ENCODE measurements around the gene FOXR2. TPM values are rescaled to one million over a fixed set of nuclear protein-coding genes. Genes with fewer than 3 reads are reported as not detected.

FOXR2 gene
- total RNA-seq, 1 donor from 2014 or later, result not detected

- Mint-ChIP-seq H3K27me3 (ENCODE audit: low read depth) (no peaks in the 10 kb centered on the region), H3K27ac (ENCODE audit: unreplicated experiment) (no peak overlapping the region), H3K4me3 (ENCODE audit: unreplicated experiment) (no peak overlapping the region), H3K9me3 (ENCODE audit: low read depth) (peaks cover 22% of the 10 kb centered on the region), H3K4me1 (ENCODE audit: low read depth) (no peaks in the 10 kb centered on the region), H3K36me3 (ENCODE audit: low read depth) (no peaks in the 10 kb centered on the region)
- TF ChIP-seq, protein P1, sequence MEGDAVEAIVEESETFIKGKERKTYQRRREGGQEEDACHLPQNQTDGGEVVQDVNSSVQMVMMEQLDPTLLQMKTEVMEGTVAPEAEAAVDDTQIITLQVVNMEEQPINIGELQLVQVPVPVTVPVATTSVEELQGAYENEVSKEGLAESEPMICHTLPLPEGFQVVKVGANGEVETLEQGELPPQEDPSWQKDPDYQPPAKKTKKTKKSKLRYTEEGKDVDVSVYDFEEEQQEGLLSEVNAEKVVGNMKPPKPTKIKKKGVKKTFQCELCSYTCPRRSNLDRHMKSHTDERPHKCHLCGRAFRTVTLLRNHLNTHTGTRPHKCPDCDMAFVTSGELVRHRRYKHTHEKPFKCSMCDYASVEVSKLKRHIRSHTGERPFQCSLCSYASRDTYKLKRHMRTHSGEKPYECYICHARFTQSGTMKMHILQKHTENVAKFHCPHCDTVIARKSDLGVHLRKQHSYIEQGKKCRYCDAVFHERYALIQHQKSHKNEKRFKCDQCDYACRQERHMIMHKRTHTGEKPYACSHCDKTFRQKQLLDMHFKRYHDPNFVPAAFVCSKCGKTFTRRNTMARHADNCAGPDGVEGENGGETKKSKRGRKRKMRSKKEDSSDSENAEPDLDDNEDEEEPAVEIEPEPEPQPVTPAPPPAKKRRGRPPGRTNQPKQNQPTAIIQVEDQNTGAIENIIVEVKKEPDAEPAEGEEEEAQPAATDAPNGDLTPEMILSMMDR (IDR thresholded peaks at IDR 0.05), result no peak
- DNase-seq (ENCODE audit: low spot score), result no peak
These were observed 24.9 kb upstream of the FOXR2 start for GRCh38 chrX:55598333-55598732.

GRCh38 chrX:55619547-55619946 is 3.7 kb upstream of the FOXR2 start:
- TF ChIP-seq, protein P1 (IDR thresholded peaks at IDR 0.05), result no peak
- Mint-ChIP-seq H3K4me1 (ENCODE audit: low read depth) (no peaks in the 10 kb centered on the region), H3K27ac (ENCODE audit: unreplicated experiment) (no peak overlapping the region), H3K27me3 (ENCODE audit: low read depth) (no peaks in the 10 kb centered on the region), H3K36me3 (ENCODE audit: low read depth) (no peaks in the 10 kb centered on the region), H3K4me3 (ENCODE audit: unreplicated experiment) (no peak overlapping the region), H3K9me3 (ENCODE audit: low read depth) (peaks cover 23% of the 10 kb centered on the region)
- DNase-seq (ENCODE audit: low spot score), result no peak

DNA sequence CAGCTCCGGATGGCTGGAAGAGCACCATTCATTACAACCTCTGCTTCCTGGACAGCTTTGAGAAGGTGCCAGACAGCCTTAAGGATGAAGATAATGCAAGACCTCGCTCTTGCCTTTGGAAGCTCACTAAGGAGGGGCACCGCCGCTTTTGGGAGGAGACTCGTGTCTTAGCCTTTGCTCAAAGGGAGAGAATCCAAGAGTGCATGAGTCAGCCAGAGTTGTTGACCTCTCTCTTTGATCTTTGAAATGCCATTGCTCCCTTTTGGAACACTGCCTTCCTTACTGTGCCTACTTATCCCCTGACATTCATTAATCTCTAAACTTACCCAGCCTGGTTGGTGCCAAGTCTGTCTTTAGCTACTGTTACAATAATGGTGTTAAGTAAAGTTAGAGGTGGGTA is 1.2 kb downstream of the FOXR2 start:
- no peaks in the 10 kb centered on the region for H3K36me3 Mint-ChIP-seq (ENCODE audit: low read depth)
- no peak overlapping the region for H3K4me3 Mint-ChIP-seq (ENCODE audit: unreplicated experiment)
- no peak overlapping the region for H3K27ac Mint-ChIP-seq (ENCODE audit: unreplicated experiment)
- TF ChIP-seq, protein P1 (IDR thresholded peaks at IDR 0.05), result no peak
- no peaks in the 10 kb centered on the region for H3K27me3 Mint-ChIP-seq (ENCODE audit: low read depth)
- peaks cover 23% of the 10 kb centered on the region for H3K9me3 Mint-ChIP-seq (ENCODE audit: low read depth)
- no peak for DNase-seq (ENCODE audit: low spot score)
- H3K4me1 Mint-ChIP-seq (ENCODE audit: low read depth), result no peaks in the 10 kb centered on the region

DNA sequence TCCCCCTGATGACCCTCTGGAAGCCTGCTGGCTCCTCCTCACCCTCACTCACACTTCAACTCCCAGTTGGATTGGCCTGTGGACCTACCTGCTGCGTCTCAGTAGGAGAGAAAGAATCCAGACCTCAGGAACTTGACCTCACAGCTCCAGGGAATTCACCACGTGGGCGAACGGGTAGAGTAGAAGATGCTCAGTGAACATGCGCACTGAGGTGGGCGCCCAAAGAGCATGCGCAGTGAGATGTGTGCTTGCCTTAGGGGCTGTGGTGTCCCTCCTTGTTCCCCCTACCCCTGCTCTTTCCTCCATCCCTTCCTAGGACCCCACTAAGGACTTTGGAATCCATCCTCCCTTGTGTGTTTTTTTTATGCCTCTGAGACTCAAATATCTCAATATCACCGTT is 12.9 kb downstream of the FOXR2 start:
- Mint-ChIP-seq H3K27ac (ENCODE audit: unreplicated experiment) (no peak overlapping the region), H3K4me1 (ENCODE audit: low read depth) (no peaks in the 10 kb centered on the region), H3K9me3 (ENCODE audit: low read depth) (peaks cover 11% of the 10 kb centered on the region), H3K4me3 (ENCODE audit: unreplicated experiment) (no peak overlapping the region), H3K27me3 (ENCODE audit: low read depth) (no peaks in the 10 kb centered on the region), H3K36me3 (ENCODE audit: low read depth) (no peaks in the 10 kb centered on the region)
- TF ChIP-seq, protein P1 (IDR thresholded peaks at IDR 0.05), result no peak
- no peak for DNase-seq (ENCODE audit: low spot score)

- H3K4me1 Mint-ChIP-seq (ENCODE audit: low read depth), result no peaks in the 10 kb centered on the region
- H3K27ac Mint-ChIP-seq (ENCODE audit: unreplicated experiment), result no peak overlapping the region
- no peak overlapping the region for H3K4me3 Mint-ChIP-seq (ENCODE audit: unreplicated experiment)
- TF ChIP-seq, protein P1 (IDR thresholded peaks at IDR 0.05), result no peak
- no peaks in the 10 kb centered on the region for H3K36me3 Mint-ChIP-seq (ENCODE audit: low read depth)
- H3K9me3 Mint-ChIP-seq (ENCODE audit: low read depth), result peaks cover 12% of the 10 kb centered on the region
- no peaks in the 10 kb centered on the region for H3K27me3 Mint-ChIP-seq (ENCODE audit: low read depth)
- DNase-seq (ENCODE audit: low spot score), result no peak
These were observed 15.7 kb downstream of the FOXR2 start for GRCh38 chrX:55638933-55639332.
